ENCODE data around the gene EML1.

EML1 gene

GRCh38 chr14:99878563-99878962 lies 85.3 kb downstream of the EML1 start:
- in situ Hi-C loops (cut with MboI; ENCODE audit: low sequenced_read_pairs, unreplicated experiment) = no loop called here
- DNase-seq (ENCODE audit: low spot score) = no peak
- TF ChIP-seq, protein P1, sequence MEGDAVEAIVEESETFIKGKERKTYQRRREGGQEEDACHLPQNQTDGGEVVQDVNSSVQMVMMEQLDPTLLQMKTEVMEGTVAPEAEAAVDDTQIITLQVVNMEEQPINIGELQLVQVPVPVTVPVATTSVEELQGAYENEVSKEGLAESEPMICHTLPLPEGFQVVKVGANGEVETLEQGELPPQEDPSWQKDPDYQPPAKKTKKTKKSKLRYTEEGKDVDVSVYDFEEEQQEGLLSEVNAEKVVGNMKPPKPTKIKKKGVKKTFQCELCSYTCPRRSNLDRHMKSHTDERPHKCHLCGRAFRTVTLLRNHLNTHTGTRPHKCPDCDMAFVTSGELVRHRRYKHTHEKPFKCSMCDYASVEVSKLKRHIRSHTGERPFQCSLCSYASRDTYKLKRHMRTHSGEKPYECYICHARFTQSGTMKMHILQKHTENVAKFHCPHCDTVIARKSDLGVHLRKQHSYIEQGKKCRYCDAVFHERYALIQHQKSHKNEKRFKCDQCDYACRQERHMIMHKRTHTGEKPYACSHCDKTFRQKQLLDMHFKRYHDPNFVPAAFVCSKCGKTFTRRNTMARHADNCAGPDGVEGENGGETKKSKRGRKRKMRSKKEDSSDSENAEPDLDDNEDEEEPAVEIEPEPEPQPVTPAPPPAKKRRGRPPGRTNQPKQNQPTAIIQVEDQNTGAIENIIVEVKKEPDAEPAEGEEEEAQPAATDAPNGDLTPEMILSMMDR (IDR thresholded peaks at IDR 0.05; ENCODE audit: borderline replicate concordance, control extremely low read depth, extremely low read depth, insufficient read depth, missing control alignments) = no peak

DNA sequence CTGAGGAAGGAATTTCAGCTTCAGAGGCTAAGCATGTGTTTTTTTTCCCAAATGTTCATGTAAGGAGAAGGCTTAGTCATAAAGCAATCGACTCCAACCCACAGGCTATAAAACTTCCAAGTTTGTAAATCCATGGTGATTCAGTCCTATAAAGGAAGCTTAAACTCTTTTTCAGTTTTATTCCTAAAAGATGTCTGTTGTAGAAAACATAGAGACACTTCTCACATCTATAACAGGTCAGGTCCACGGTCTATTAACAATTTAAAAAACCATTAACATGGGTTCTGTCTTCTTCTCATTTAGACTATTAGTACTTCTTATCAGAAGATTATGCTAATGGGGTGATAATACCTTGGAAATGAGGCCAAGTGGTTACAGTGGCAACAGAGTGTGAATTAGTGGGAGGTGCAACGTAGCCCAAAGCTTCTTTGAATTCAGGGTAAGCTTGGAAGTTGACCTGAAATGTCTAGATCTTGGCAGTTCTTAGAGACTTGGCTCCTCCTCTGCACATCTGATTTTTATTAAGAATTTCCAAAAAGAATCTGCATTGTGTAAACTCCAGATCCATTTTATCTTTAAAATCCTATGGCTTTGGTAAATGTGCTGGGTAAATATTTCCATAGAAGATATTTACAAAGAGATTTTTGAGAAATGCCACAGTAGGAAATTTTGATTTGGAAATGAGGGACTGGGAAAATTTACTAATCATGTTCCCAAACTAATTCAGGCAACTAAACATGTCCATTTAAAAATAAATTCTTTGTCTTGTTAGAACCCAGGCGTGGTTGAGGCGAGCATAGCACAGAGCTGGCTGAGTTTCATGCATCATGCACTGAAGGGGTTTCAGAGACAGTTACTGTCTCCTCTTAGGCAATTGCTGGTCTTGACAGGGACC lies 86.4 kb downstream of the EML1 start:
- no peak for DNase-seq (ENCODE audit: low spot score)
- in situ Hi-C loops (cut with MboI; ENCODE audit: low sequenced_read_pairs, unreplicated experiment) = loop anchor here (10.0 kb wide), 2 partner anchors 155 to 355 kb away; no protein-coding TSS in a partner anchor
- TF ChIP-seq, protein P1 (IDR thresholded peaks at IDR 0.05; ENCODE audit: borderline replicate concordance, control extremely low read depth, extremely low read depth, insufficient read depth, missing control alignments) = no peak

DNA sequence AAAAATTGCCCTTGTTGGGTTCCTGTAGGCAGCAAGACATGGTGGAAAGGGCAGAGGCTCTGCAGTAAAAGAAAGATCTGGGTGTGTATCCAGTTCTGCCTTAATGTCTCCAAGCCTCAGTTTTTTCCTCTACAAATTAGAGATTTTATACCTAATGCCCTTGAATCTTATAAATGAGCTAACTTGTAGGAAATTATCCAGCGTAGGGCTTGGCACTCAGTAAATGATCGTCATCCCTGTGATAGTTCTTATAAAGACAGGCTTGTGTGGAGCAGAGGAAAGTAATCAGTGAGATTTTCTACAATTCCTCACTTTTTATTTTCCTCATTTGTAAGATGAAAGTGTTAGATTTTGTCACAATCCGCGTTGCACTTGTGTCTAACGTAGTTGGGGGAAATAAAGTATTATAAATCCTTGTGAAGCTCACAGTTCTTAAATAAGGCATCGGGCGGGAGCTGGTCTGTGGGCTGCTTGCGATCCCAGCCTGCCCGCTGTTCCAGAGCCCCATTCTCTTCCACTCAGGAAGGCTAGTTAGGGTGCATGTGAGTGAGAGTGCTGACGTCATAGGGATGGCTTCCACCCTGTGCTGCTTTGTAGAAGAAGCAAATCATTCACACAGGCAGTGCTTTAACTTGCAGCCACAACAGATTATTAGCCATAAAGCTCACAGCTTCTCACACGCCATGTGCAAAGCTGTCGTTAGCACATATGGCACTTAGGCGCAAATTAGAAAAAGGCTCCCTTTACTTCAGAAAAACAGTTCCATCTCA lies 87.6 kb downstream of the EML1 start:
- DNase-seq (ENCODE audit: low spot score) = no peak
- in situ Hi-C loops (cut with MboI; ENCODE audit: low sequenced_read_pairs, unreplicated experiment) = loop anchor here (10.0 kb wide), 2 partner anchors 156 to 356 kb away; no protein-coding TSS in a partner anchor
- TF ChIP-seq, protein P1 (IDR thresholded peaks at IDR 0.05; ENCODE audit: borderline replicate concordance, control extremely low read depth, extremely low read depth, insufficient read depth, missing control alignments) = no peak

DNA sequence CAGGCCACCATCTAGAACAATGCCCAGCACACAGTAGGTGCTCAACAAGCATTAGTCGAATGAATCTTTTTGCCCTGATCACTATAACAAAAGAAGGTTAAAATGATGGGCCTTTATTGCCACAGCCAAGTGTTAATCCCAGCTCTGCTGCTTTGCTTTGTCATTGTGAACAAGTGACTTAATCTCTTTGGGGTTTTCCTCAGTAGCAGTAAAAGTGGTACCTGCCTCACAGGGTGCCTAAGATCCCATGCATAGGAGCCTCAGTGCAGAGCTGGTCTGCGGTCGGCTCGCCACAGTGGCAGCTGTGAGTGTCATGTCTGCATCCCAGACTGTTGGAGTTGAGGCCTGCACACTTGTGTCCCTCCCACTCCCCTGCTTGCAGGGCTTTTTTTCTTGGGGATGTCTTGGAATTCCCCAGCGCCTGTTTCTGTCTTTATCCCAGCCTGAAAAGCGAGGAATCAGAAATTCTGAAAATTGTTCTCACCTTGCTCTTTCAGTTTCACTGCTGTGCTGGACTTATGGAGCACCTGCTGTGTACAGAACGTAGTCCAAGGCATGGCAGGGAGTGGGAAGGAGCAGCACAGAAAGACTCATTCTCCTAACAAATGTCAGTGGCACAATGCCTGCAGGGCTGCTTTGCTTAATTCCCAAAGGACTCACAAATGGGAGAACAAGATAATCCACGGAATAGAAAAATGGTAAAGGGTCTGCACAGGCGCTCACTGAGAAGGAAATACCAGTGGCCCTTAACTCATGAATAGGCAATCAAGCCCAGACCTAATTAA lies 90.8 kb downstream of the EML1 start:
- in situ Hi-C loops (cut with MboI; ENCODE audit: low sequenced_read_pairs, unreplicated experiment) = loop anchor here (10.0 kb wide), 2 partner anchors 159 to 359 kb away; no protein-coding TSS in a partner anchor
- TF ChIP-seq, protein P1 (IDR thresholded peaks at IDR 0.05; ENCODE audit: borderline replicate concordance, control extremely low read depth, extremely low read depth, insufficient read depth, missing control alignments) = no peak
- DNase-seq (ENCODE audit: low spot score) = no peak

DNA sequence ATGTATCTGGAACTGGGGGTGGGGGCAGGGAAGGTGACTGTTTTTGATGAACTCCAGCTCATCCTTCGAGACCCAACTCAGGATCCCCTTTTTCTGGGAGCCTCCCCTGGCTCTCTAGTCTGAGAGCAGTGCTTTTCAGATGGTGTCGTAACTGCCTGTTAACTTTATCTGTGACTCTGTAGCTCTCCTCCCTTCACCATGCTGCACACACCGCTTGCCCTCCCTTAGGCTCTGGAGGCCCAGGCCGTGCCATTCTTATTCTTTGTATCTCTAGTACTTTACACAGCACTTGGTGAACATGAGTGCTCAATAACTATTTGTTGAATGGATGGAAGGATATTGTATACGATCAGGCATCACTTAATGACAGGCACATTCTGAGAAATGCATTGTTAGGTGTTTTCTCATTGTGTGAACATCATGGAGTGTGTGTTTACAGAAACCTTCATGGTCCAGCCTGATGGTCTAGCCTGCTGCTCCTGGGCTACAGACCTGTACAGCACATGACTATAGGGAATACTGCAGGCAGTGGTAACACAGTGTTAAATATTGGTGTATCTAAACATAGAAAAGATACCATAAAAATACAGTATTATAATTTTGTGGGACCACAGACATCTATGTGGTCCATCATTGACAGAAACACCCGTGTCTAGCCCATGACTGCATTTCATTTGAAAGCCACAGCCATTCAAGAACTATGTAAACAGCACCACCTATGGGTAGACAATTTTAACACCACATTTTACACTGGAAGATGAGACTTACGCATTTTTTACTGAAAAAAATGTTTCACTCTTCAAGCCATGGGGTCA lies 91.8 kb downstream of the EML1 start:
- TF ChIP-seq, protein P1 (IDR thresholded peaks at IDR 0.05; ENCODE audit: borderline replicate concordance, control extremely low read depth, extremely low read depth, insufficient read depth, missing control alignments) = peak; percentile 52
- in situ Hi-C loops (cut with MboI; ENCODE audit: low sequenced_read_pairs, unreplicated experiment) = loop anchor here (10.0 kb wide), 2 partner anchors 160 to 360 kb away; no protein-coding TSS in a partner anchor
- peak; percentile 68 for DNase-seq (ENCODE audit: low spot score)
